ENCODE measurements around the gene CCN2. TPM values are rescaled to one million over a fixed set of nuclear protein-coding genes. Genes with fewer than 3 reads are reported as not detected.

CCN2 gene
- total RNA-seq, 5 donors from 2014 or later (not counting 1 experiment from before 2014, with no cell fraction given): 0.49 to 1.3 (median 1.2) TPM; not detected in 2

- no peaks in the 10 kb centered on the region for H3K4me1 ChIP-seq (ENCODE audit: control insufficient read depth in 1 of 2, extremely low read depth in 1 of 2, insufficient read depth in 2 of 2, low read length in 2 of 2)
- H3K27ac ChIP-seq (ENCODE audit: low read length): no peak overlapping the region
- H3K9me3 Mint-ChIP-seq: no peaks in the 10 kb centered on the region
- no peak overlapping the region for H3K27ac Mint-ChIP-seq
- ChIA-PET CTCF (no interaction called here), POLR2A (no interaction called here)
- H3K9me3 ChIP-seq: no peaks in the 10 kb centered on the region
- no peak overlapping the region for H3K4me3 ChIP-seq (ENCODE audit: control insufficient read depth in 1 of 2, extremely low read depth in 1 of 2, low read length in 1 of 2)
- ATAC-seq (replicated peaks in 1 of 4) (no peak), DNase-seq (no peak)
- H3K4me1 Mint-ChIP-seq: no peaks in the 10 kb centered on the region
- no peaks in the 10 kb centered on the region for H3K36me3 Mint-ChIP-seq
- no CpG with 5 or more reads among the region's 2 CpGs for WGBS (ENCODE audit: insufficient coverage)
- no peaks in the 10 kb centered on the region for H3K36me3 ChIP-seq (ENCODE audit: control insufficient read depth in 2 of 2, extremely low read depth in 1 of 2, insufficient read depth in 1 of 2, low read length in 1 of 2)
- no peaks in the 10 kb centered on the region for H3K27me3 ChIP-seq (replicated peaks in 1 of 2; ENCODE audit: control insufficient read depth in 2 of 2, extremely low read depth in 1 of 2, insufficient read depth in 2 of 2, low read length in 1 of 2)
- no peaks in the 10 kb centered on the region for H3K27me3 Mint-ChIP-seq
- no peak overlapping the region for H3K4me3 Mint-ChIP-seq
Observed at GRCh38 chr6:131992557-131992956, 41.4 kb upstream of the CCN2 start.

DNA sequence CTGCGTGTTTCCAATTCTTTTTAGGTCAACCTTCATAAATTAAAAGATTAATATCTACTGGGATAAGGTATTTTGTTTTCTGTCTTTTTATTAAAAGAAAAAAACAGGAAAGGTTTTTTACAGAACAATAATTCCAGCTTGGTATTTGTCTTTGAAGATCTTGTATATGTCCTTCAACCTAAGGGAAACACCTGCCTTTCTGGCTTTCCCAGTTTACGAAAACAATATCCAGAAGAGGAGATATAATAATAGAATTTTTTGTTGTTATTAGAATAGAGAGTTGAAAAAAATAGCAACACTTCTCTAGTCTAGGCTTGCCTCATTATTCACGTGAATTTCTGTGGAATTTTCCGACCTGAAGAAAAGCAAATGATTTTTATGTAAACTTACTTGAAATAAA, 37.9 kb upstream of the CCN2 start:
- Mint-ChIP-seq H3K27me3 (no peaks in the 10 kb centered on the region), H3K9me3 (no peaks in the 10 kb centered on the region), H3K4me1 (no peaks in the 10 kb centered on the region), H3K36me3 (no peaks in the 10 kb centered on the region), H3K4me3 (no peak overlapping the region), H3K27ac (no peak overlapping the region)
- H3K9me3 ChIP-seq: no peaks in the 10 kb centered on the region
- no peaks in the 10 kb centered on the region for H3K4me1 ChIP-seq (ENCODE audit: control insufficient read depth in 1 of 2, extremely low read depth in 1 of 2, insufficient read depth in 2 of 2, low read length in 2 of 2)
- H3K27ac ChIP-seq (ENCODE audit: low read length): no peak overlapping the region
- DNase-seq (no peak), ATAC-seq (replicated peaks in 1 of 4) (no peak)
- CTCF ChIA-PET: no interaction called here
- no peaks in the 10 kb centered on the region for H3K27me3 ChIP-seq (replicated peaks in 1 of 2; ENCODE audit: control insufficient read depth in 2 of 2, extremely low read depth in 1 of 2, insufficient read depth in 2 of 2, low read length in 1 of 2)
- POLR2A ChIA-PET: interaction anchor here in 1 of 2 donors (0.7 kb wide), 1 partner anchor 152 kb away, joined by 3 read pairs; no protein-coding TSS in a partner anchor
- WGBS (ENCODE audit: insufficient coverage): no CpG with 5 or more reads among the region's 4 CpGs
- no peaks in the 10 kb centered on the region for H3K36me3 ChIP-seq (ENCODE audit: control insufficient read depth in 2 of 2, extremely low read depth in 1 of 2, insufficient read depth in 1 of 2, low read length in 1 of 2)
- H3K4me3 ChIP-seq (ENCODE audit: control insufficient read depth in 1 of 2, extremely low read depth in 1 of 2, low read length in 1 of 2): no peak overlapping the region

- ChIA-PET POLR2A (interaction anchor here in 1 of 2 donors (0.6 kb wide), 2 partner anchors 61 to 1423 kb away, joined by 3 to 6 read pairs; no protein-coding TSS in a partner anchor), CTCF (no interaction called here)
- WGBS (ENCODE audit: insufficient coverage): no CpG with 5 or more reads among the region's 2 CpGs
- Histone ChIP-seq H3K27me3 (replicated peaks in 1 of 2; ENCODE audit: control insufficient read depth in 2 of 2, extremely low read depth in 1 of 2, insufficient read depth in 2 of 2, low read length in 1 of 2) (no peaks in the 10 kb centered on the region), H3K27ac (ENCODE audit: low read length) (no peak overlapping the region), H3K4me1 (ENCODE audit: control insufficient read depth in 1 of 2, extremely low read depth in 1 of 2, insufficient read depth in 2 of 2, low read length in 2 of 2) (no peaks in the 10 kb centered on the region), H3K9me3 (no peaks in the 10 kb centered on the region), H3K4me3 (ENCODE audit: control insufficient read depth in 1 of 2, extremely low read depth in 1 of 2, low read length in 1 of 2) (no peak overlapping the region), H3K36me3 (ENCODE audit: control insufficient read depth in 2 of 2, extremely low read depth in 1 of 2, insufficient read depth in 1 of 2, low read length in 1 of 2) (no peaks in the 10 kb centered on the region)
- ATAC-seq (replicated peaks in 1 of 4): no peak
- H3K4me1 Mint-ChIP-seq: no peaks in the 10 kb centered on the region
- no peaks in the 10 kb centered on the region for H3K36me3 Mint-ChIP-seq
- no peaks in the 10 kb centered on the region for H3K9me3 Mint-ChIP-seq
- no peak overlapping the region for H3K27ac Mint-ChIP-seq
- no peak overlapping the region for H3K4me3 Mint-ChIP-seq
- DNase-seq: no peak
- H3K27me3 Mint-ChIP-seq: peaks cover 0 to 1% of the 10 kb centered on the region in 2 donors
Observed at GRCh38 chr6:131982740-131983259, 31.6 kb upstream of the CCN2 start.

DNA sequence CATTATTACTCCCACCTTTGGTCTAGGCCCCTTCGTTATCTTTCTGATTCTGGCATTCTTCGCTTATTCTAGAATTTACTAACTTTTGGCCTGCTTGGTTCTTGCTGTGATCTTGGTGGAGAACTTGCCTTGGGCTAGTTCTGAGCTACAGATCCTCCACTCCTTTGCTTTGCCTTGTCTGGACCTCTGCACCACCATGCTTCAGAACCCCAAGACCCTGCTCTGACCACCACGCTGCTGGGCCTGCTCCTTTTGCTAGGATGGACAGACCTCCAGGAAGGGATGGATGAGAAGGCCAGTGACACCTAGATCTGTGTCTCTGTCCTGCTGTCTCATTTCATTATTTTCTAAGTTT, 30.4 kb upstream of the CCN2 start:
- H3K4me1 Mint-ChIP-seq: no peaks in the 10 kb centered on the region
- WGBS (ENCODE audit: insufficient coverage): no CpG with 5 or more reads among the region's 3 CpGs
- no peak overlapping the region for H3K4me3 ChIP-seq (ENCODE audit: control insufficient read depth in 1 of 2, extremely low read depth in 1 of 2, low read length in 1 of 2)

DNA sequence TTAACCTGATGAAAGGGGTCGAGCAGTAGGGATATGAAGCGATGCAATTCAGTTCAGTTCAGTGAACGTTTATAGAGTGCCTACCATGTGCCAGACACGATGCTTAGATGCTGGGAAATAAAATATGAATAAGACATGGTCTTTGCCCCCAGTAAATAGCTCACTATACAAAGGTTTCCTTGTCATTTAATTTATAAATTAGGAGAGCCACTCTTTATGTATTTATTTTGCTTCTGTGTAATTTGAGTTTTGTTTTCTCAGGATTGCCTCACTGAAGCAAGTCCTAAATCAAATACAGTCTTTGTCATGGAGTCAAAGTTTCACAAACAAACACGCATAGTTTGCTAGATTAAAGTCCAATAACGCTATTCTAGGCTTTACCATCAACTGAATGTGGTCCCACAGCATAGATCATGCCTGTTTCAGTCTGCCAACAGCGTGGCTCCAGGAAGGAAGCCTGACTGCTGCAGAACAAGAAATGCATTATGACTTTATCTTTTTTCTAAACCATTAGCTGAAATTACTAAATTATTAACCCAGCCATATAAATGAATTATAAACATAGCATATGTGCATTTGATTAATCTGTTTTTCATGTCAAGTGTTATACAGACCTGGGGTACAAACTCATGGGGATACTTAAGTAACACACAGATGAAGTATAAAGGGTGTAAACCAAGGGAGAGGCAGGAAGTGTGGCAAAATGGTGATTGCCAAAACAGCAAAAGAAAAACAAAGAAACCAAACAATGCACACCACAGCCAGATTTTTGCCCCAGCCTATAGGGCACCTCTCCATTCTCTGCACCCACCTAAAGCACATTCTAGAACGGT, 29.8 kb upstream of the CCN2 start:
- no peak overlapping the region for H3K27ac ChIP-seq (ENCODE audit: low read length)
- H3K4me1 Mint-ChIP-seq: no peaks in the 10 kb centered on the region
- no peak overlapping the region for H3K4me3 Mint-ChIP-seq
- H3K27ac Mint-ChIP-seq: no peak overlapping the region
- no peaks in the 10 kb centered on the region for H3K36me3 ChIP-seq (ENCODE audit: control insufficient read depth in 2 of 2, extremely low read depth in 1 of 2, insufficient read depth in 1 of 2, low read length in 1 of 2)
- H3K4me3 ChIP-seq (ENCODE audit: control insufficient read depth in 1 of 2, extremely low read depth in 1 of 2, low read length in 1 of 2): no peak overlapping the region
- no peaks in the 10 kb centered on the region for H3K9me3 ChIP-seq
- no peaks in the 10 kb centered on the region for H3K9me3 Mint-ChIP-seq
- ATAC-seq (replicated peaks in 1 of 4) (no peak), DNase-seq (no peak)
- no peaks in the 10 kb centered on the region for H3K27me3 ChIP-seq (replicated peaks in 1 of 2; ENCODE audit: control insufficient read depth in 2 of 2, extremely low read depth in 1 of 2, insufficient read depth in 2 of 2, low read length in 1 of 2)
- no peaks in the 10 kb centered on the region for H3K36me3 Mint-ChIP-seq
- CTCF ChIA-PET: no interaction called here
- 43% methylated on average over 4 of the region's 8 CpGs for WGBS (ENCODE audit: insufficient coverage)
- H3K27me3 Mint-ChIP-seq: peaks cover 0 to 1% of the 10 kb centered on the region in 2 donors
- POLR2A ChIA-PET: no interaction called here
- no peaks in the 10 kb centered on the region for H3K4me1 ChIP-seq (ENCODE audit: control insufficient read depth in 1 of 2, extremely low read depth in 1 of 2, insufficient read depth in 2 of 2, low read length in 2 of 2)

More for the DNA sequence above, 30.4 kb upstream of the CCN2 start:
- H3K27me3 ChIP-seq (replicated peaks in 1 of 2; ENCODE audit: control insufficient read depth in 2 of 2, extremely low read depth in 1 of 2, insufficient read depth in 2 of 2, low read length in 1 of 2): no peaks in the 10 kb centered on the region
- H3K27ac ChIP-seq (ENCODE audit: low read length): no peak overlapping the region
- Mint-ChIP-seq H3K4me3 (no peak overlapping the region), H3K9me3 (no peaks in the 10 kb centered on the region), H3K27ac (no peak overlapping the region), H3K27me3 (peaks cover 0 to 1% of the 10 kb centered on the region in 2 donors), H3K36me3 (no peaks in the 10 kb centered on the region)
- DNase-seq: no peak
- no peaks in the 10 kb centered on the region for H3K36me3 ChIP-seq (ENCODE audit: control insufficient read depth in 2 of 2, extremely low read depth in 1 of 2, insufficient read depth in 1 of 2, low read length in 1 of 2)
- H3K4me1 ChIP-seq (ENCODE audit: control insufficient read depth in 1 of 2, extremely low read depth in 1 of 2, insufficient read depth in 2 of 2, low read length in 2 of 2): no peaks in the 10 kb centered on the region
- POLR2A ChIA-PET: no interaction called here
- CTCF ChIA-PET: no interaction called here
- no peaks in the 10 kb centered on the region for H3K9me3 ChIP-seq
- no peak for ATAC-seq (replicated peaks in 1 of 4)

GRCh38 chr6:131980338-131980790, 29.2 kb upstream of the CCN2 start:
- Histone ChIP-seq H3K4me3 (ENCODE audit: control insufficient read depth in 1 of 2, extremely low read depth in 1 of 2, low read length in 1 of 2) (no peak overlapping the region), H3K27me3 (replicated peaks in 1 of 2; ENCODE audit: control insufficient read depth in 2 of 2, extremely low read depth in 1 of 2, insufficient read depth in 2 of 2, low read length in 1 of 2) (no peaks in the 10 kb centered on the region), H3K27ac (ENCODE audit: low read length) (no peak overlapping the region), H3K36me3 (ENCODE audit: control insufficient read depth in 2 of 2, extremely low read depth in 1 of 2, insufficient read depth in 1 of 2, low read length in 1 of 2) (no peaks in the 10 kb centered on the region), H3K4me1 (ENCODE audit: control insufficient read depth in 1 of 2, extremely low read depth in 1 of 2, insufficient read depth in 2 of 2, low read length in 2 of 2) (no peaks in the 10 kb centered on the region), H3K9me3 (no peaks in the 10 kb centered on the region)
- CTCF ChIA-PET: no interaction called here
- no peak overlapping the region for H3K27ac Mint-ChIP-seq
- no CpG with 5 or more reads among the region's 1 CpG for WGBS (ENCODE audit: insufficient coverage)
- ATAC-seq (replicated peaks in 1 of 4) (no peak), DNase-seq (no peak)
- H3K27me3 Mint-ChIP-seq: peaks cover 1 to 5% of the 10 kb centered on the region in 2 donors
- H3K4me3 Mint-ChIP-seq: no peak overlapping the region
- H3K4me1 Mint-ChIP-seq: no peaks in the 10 kb centered on the region
- no peaks in the 10 kb centered on the region for H3K36me3 Mint-ChIP-seq
- POLR2A ChIA-PET: no interaction called here
- no peaks in the 10 kb centered on the region for H3K9me3 Mint-ChIP-seq

All from T-cell (primary cell).